GM12891 (cell line): ENCODE results near the gene SHANK3.

Source experiments
- DNase-seq: peaks from one replicate; pipeline ENCODE4 v3.0.0; 2011; ENCODE audit warnings: low spot score; ENCODE audit not compliant: insufficient read length
- FAIRE-seq: peaks from 2 replicates; lab custom pipeline; 2011; peaks lifted over from hg19 to GRCh38; lab: Jason Lieb, UNC
- PAX5 ChIP-seq: IDR thresholded peaks from 2 replicates; pipeline ENCODE4 v1.6.1; 2011; ENCODE audit warnings: low read length, moderate library complexity, mild to moderate bottlenecking; ENCODE audit not compliant: insufficient read depth, severe bottlenecking
- POLR2A ChIP-seq: IDR thresholded peaks from 2 replicates; pipeline ENCODE4 v1.6.1; 2011; ENCODE audit warnings: low read depth, low read length, control low read depth
- POLR2AphosphoS5 ChIP-seq: IDR thresholded peaks from 2 replicates; pipeline ENCODE4 v1.6.1; 2011; ENCODE audit warnings: low read depth, low read length, control low read depth
- POU2F2 ChIP-seq: IDR thresholded peaks from 2 replicates; pipeline ENCODE4 v1.6.1; 2011; ENCODE audit warnings: low read depth, mild to moderate bottlenecking, control low read depth, low read length, moderate library complexity
- SPI1 ChIP-seq: IDR thresholded peaks from 2 replicates; pipeline ENCODE4 v1.6.1; 2011; ENCODE audit warnings: low read depth, low read length, control low read depth
- TAF1 ChIP-seq: IDR thresholded peaks from 2 replicates; pipeline ENCODE4 v1.6.1; 2011; ENCODE audit warnings: low read depth, low read length, control low read depth

SHANK3 gene

GRCh38 chr22:50711446-50712340 is 39.1 kb downstream of the SHANK3 start:
- TF ChIP-seq POLR2AphosphoS5 (no peak), TAF1 (no peak), PAX5 (no peak), POLR2A (no peak), SPI1 (no peak), POU2F2 (no peak)
- DNase-seq (no peak), FAIRE-seq (no peak)

GRCh38 chr22:50712341-50713007 is 39.9 kb downstream of the SHANK3 start:
- DNase-seq (no peak), FAIRE-seq (no peak)
- TF ChIP-seq SPI1 (no peak), POLR2A (no peak), POLR2AphosphoS5 (no peak), PAX5 (no peak), POU2F2 (no peak), TAF1 (no peak)

GRCh38 chr22:50713008-50713385 is 40.4 kb downstream of the SHANK3 start:
- no peak for DNase-seq
- TF ChIP-seq POLR2AphosphoS5 (no peak), POLR2A (no peak), POU2F2 (no peak)
- no peak for FAIRE-seq

- DNase-seq: no peak
- no peak for TF ChIP-seq POU2F2
- no peak for TF ChIP-seq SPI1
- TF ChIP-seq POLR2AphosphoS5: no peak
Observed at GRCh38 chr22:50713571-50714056, 41.0 kb downstream of the SHANK3 start.

GRCh38 chr22:50714150-50714549 is 41.5 kb downstream of the SHANK3 start:
- FAIRE-seq: no peak
- TF ChIP-seq POLR2A (no peak), PAX5 (no peak), POLR2AphosphoS5 (no peak), SPI1 (no peak), TAF1 (no peak), POU2F2 (no peak)

More at GRCh38 chr22:50713571-50714056, 41.0 kb downstream of the SHANK3 start:
- FAIRE-seq: no peak

GRCh38 chr22:50714631-50715179 is 42.1 kb downstream of the SHANK3 start:
- no peak for TF ChIP-seq POU2F2
- TF ChIP-seq SPI1: no peak
- no peak for TF ChIP-seq TAF1
- FAIRE-seq (no peak), DNase-seq (no peak)

More at GRCh38 chr22:50714150-50714549, 41.5 kb downstream of the SHANK3 start:
- DNase-seq: no peak

- no peak for DNase-seq
- no peak for FAIRE-seq
- TF ChIP-seq PAX5 (no peak), POLR2AphosphoS5 (no peak), POU2F2 (no peak), POLR2A (no peak), TAF1 (no peak), SPI1 (no peak)
Observed at GRCh38 chr22:50715250-50715649, 42.6 kb downstream of the SHANK3 start.

GRCh38 chr22:50715776-50716175 is 43.2 kb downstream of the SHANK3 start:
- TF ChIP-seq POLR2A: no peak
- no peak for TF ChIP-seq POU2F2
- no peak for TF ChIP-seq SPI1
- TF ChIP-seq POLR2AphosphoS5: no peak
- TF ChIP-seq TAF1: no peak
- TF ChIP-seq PAX5: no peak
- no peak for FAIRE-seq
- no peak for DNase-seq

- no peak for DNase-seq
- no peak for FAIRE-seq
- TF ChIP-seq TAF1 (no peak), POU2F2 (no peak), POLR2A (no peak), PAX5 (no peak), SPI1 (no peak), POLR2AphosphoS5 (no peak)
Observed at GRCh38 chr22:50716290-50717024, 43.8 kb downstream of the SHANK3 start.
